Keratinocyte (primary cell): ENCODE results near the gene TUSC2. TPM values are rescaled to one million over a fixed set of nuclear protein-coding genes. Genes with fewer than 3 reads are reported as not detected.

Source experiments
- DNase-seq: peaks from one replicate; pipeline ENCODE4 v3.0.0-alpha.2; 2011; ENCODE audit warnings: low read depth, missing footprints, low spot score
- FAIRE-seq: peaks from 2 replicates; lab custom pipeline; 2011; peaks lifted over from hg19 to GRCh38; lab: Jason Lieb, UNC
- H2AFZ ChIP-seq: 2 replicates; pipeline ENCODE4 v1.6.0; 2012; ENCODE audit warnings: low read length, control low read depth, inconsistent platforms; ENCODE audit not compliant: control insufficient read depth
- H3K27ac ChIP-seq: 2 replicates; pipeline ENCODE4 v1.5.1; 2011; ENCODE audit warnings: low read length; ENCODE audit not compliant: control insufficient read depth, insufficient read depth
- H3K27me3 ChIP-seq: 3 replicates; pipeline ENCODE4 v1.6.0; 2011; ENCODE audit warnings: low read length; ENCODE audit not compliant: control insufficient read depth, insufficient read depth; ENCODE audit errors: extremely low read depth
- H3K36me3 ChIP-seq, 2 experiments: 2 replicates in 1 of 2; 3 replicates in 1 of 2; pipeline ENCODE4 v1.5.1; 2011; ENCODE audit warnings: low read length in 2 of 2, mild to moderate bottlenecking in 1 of 2; ENCODE audit not compliant: control insufficient read depth in 2 of 2, insufficient read depth in 2 of 2; ENCODE audit errors: extremely low read depth in 1 of 2
- H3K4me1 ChIP-seq: 3 replicates; pipeline ENCODE4 v1.5.1; 2011; ENCODE audit warnings: low read length; ENCODE audit not compliant: control insufficient read depth, insufficient read depth; ENCODE audit errors: extremely low read depth
- H3K4me2 ChIP-seq: 3 replicates; pipeline ENCODE4 v1.6.0; 2011; ENCODE audit warnings: low read depth, low read length; ENCODE audit not compliant: control insufficient read depth, insufficient read depth; ENCODE audit errors: extremely low read depth
- H3K4me3 ChIP-seq, 3 experiments: fragments of 200-600 bp in 1 of 3; sonication (generic) in 1 of 3; 2 replicates in 2 of 3; 3 replicates in 1 of 3; pipeline ENCODE4 v1.5.1; 2011 to 2016; ENCODE audit warnings: low read length in 3 of 3, mild to moderate bottlenecking in 3 of 3, control low read depth in 2 of 3, inconsistent platforms in 1 of 3, low read depth in 1 of 3, mixed read lengths in 1 of 3, mixed run types in 1 of 3, moderate library complexity in 1 of 3; ENCODE audit not compliant: control insufficient read depth in 2 of 3, insufficient read depth in 2 of 3; ENCODE audit errors: extremely low read depth in 1 of 3
- H3K79me2 ChIP-seq: 2 replicates; pipeline ENCODE4 v1.6.0; 2012; ENCODE audit warnings: low read length; ENCODE audit not compliant: control insufficient read depth, insufficient read depth
- H3K9ac ChIP-seq: 3 replicates; pipeline ENCODE4 v1.6.0; 2011; ENCODE audit warnings: low read length; ENCODE audit not compliant: control insufficient read depth, insufficient read depth; ENCODE audit errors: extremely low read depth
- H3K9me1 ChIP-seq: 3 replicates; pipeline ENCODE4 v1.6.0; 2011; ENCODE audit warnings: low read length; ENCODE audit not compliant: control insufficient read depth, insufficient read depth; ENCODE audit errors: extremely low read depth
- H3K9me3 ChIP-seq: 2 replicates; pipeline ENCODE4 v1.5.1; 2012; ENCODE audit warnings: low read depth, low read length; ENCODE audit not compliant: control insufficient read depth
- H4K20me1 ChIP-seq: 3 replicates; pipeline ENCODE4 v1.6.0; 2011; ENCODE audit warnings: low read length; ENCODE audit not compliant: control insufficient read depth, insufficient read depth; ENCODE audit errors: extremely low read depth
- EZH2 ChIP-seq: IDR thresholded peaks from one replicate; pipeline ENCODE4 v1.6.1; 2012; ENCODE audit warnings: inconsistent platforms, mild to moderate bottlenecking, low read length, moderate library complexity
- dilution Hi-C: fragments of 300-500 bp; cut with MboI; formaldehyde crosslinking; loops from one replicate; pipeline ENCODE4 v1.7.0; 2020; ENCODE audit warnings: low sequenced_read_pairs; ENCODE audit not compliant: extremely low pct_ligation_motif_present
- polyA plus RNA-seq, 5 experiments: library from polyadenylated mRNA; depleted of rRNA in 3 of 5; stranded (reverse) in 3 of 5; stranded (forward) in 1 of 5; unstranded in 1 of 5; fragments of >200 nt; gene quantifications; 1 replicate in 1 of 5; 2 replicates in 3 of 5; 3 replicates in 1 of 5; pipeline versions ENCODE4 v1.2.1 to v1.2.3, GENCODE V29; 2011 to 2012; ENCODE audit warnings: missing spikeins in 2 of 5, low read depth in 1 of 5, low replicate concordance in 1 of 5
- TF ChIP-seq, protein P1 (sequence below), 3 experiments: IDR thresholded peaks in 1 of 3; conservative IDR thresholded peaks in 1 of 3; optimal IDR thresholded peaks in 1 of 3; 2 replicates in 2 of 3; 3 replicates in 1 of 3; pipeline versions ENCODE3 to v1.5.1; 2011; ENCODE audit warnings: low read length in 3 of 3, mild to moderate bottlenecking in 3 of 3, moderate library complexity in 2 of 3, control low read depth in 1 of 3, inconsistent platforms in 1 of 3; ENCODE audit not compliant: insufficient read depth in 2 of 3; ENCODE audit errors: extremely low read depth in 1 of 3

TUSC2 gene
- polyA plus RNA-seq, 1 donor (not counting 4 experiments of a cell fraction or from before 2014, with no cell fraction given), result 30.5 TPM

DNA sequence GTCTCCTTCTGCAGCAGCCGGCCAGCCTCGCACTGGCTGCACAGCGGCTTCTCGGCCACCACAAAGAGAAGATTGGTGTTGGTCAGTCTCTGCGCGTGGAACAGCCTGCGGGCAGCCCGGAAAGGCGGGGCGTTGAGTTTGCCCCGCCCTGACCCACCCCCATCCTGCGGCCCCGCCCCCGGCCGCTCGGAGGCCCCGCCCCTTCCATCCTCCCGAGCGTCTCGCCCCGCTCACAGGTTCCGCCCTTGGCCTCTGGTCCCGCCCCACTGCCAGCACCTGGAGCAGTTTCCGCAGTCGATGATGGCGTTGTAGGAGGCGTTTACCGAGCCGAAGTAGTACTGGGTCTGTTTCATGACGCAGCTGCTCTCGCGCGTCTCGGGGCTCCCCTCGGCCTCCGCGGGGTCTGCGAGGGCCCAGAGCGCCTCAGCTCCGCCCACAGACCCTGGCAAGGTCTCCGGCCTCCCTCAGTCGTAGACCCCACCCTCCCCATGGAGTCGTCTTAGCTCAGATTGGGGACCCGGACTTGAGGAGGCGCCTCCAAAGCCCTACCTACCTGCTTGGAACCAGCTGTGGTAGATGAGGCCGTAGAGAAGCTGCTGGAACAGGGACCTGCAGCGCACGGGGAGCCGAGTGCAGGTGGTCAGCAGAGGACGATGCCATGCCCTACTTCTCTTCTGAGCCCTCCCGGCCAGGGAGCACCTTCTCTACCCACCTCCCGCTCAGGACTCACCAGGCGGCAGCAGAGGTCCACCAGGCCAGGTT, 37.2 kb upstream of the TUSC2 start:
- Histone ChIP-seq H4K20me1 (no peaks in the 10 kb centered on the region), H3K9ac (peak overlapping the region; percentile 69), H3K4me1 (peaks cover 12% of the 10 kb centered on the region), H3K36me3 (no peaks in the 10 kb centered on the region), H3K9me3 (no peaks in the 10 kb centered on the region), H3K27me3 (peaks cover 4% of the 10 kb centered on the region), H3K27ac (no peak overlapping the region), H3K79me2 (no peaks in the 10 kb centered on the region), H3K4me3 (peak overlapping the region; percentile 49 to 80 (median 80)), H2AFZ (peak overlapping the region; percentile 97), H3K9me1 (no peaks in the 10 kb centered on the region), H3K4me2 (peak overlapping the region; percentile 95)
- FAIRE-seq (peak; percentile 87), DNase-seq (peak; percentile 81)
- dilution Hi-C loops, result no loop called here
- TF ChIP-seq, protein P1, sequence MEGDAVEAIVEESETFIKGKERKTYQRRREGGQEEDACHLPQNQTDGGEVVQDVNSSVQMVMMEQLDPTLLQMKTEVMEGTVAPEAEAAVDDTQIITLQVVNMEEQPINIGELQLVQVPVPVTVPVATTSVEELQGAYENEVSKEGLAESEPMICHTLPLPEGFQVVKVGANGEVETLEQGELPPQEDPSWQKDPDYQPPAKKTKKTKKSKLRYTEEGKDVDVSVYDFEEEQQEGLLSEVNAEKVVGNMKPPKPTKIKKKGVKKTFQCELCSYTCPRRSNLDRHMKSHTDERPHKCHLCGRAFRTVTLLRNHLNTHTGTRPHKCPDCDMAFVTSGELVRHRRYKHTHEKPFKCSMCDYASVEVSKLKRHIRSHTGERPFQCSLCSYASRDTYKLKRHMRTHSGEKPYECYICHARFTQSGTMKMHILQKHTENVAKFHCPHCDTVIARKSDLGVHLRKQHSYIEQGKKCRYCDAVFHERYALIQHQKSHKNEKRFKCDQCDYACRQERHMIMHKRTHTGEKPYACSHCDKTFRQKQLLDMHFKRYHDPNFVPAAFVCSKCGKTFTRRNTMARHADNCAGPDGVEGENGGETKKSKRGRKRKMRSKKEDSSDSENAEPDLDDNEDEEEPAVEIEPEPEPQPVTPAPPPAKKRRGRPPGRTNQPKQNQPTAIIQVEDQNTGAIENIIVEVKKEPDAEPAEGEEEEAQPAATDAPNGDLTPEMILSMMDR (optimal IDR thresholded peaks at IDR 0.05 in 1 of 3, IDR thresholded peaks at IDR 0.05 in 1 of 3, conservative IDR thresholded peaks at IDR 0.05 in 1 of 3; ENCODE audit: extremely low read depth in 1 of 3, insufficient read depth in 2 of 3, low read length in 3 of 3), result peak in 1 of 3 experiments; percentile 28
- TF ChIP-seq EZH2, result no peak

DNA sequence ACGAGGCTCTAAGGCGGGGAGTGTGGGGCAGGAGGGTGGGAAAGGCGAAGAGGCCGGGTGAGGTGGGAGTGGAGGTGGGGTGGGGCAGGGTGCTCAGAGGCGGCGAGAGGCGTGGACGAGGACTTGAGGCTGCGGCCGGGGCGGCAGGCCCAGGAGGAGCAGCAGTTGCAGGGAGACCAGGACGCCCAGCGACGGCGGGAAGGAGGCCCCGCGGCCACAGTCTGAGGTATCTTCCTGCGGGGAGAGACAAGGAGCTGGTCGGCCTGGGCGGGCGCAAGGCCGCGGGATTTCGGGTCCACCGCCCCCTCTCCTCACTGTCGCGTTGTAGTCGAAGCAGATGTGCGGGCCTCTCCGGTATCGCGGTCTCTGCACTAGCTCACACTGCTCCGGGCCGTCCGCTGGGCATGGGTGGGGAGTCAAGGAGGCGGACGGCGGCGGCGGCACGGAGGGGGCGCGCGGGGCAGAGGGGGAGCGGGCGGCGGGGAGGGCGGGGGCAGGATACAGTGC, 36.6 kb upstream of the TUSC2 start:
- H3K9ac ChIP-seq, result no peak overlapping the region
- no peaks in the 10 kb centered on the region for H4K20me1 ChIP-seq
- FAIRE-seq, result no peak
- peaks cover 12% of the 10 kb centered on the region for H3K4me1 ChIP-seq
- H3K27me3 ChIP-seq, result peaks cover 4% of the 10 kb centered on the region
- H3K4me3 ChIP-seq, result peak overlapping the region in 2 of 3 experiments; percentile 49 to 52
- dilution Hi-C loops, result no loop called here
- H3K9me1 ChIP-seq, result no peaks in the 10 kb centered on the region
- no peaks in the 10 kb centered on the region for H3K36me3 ChIP-seq
- DNase-seq, result no peak
- H2AFZ ChIP-seq, result peak overlapping the region; percentile 65
- no peaks in the 10 kb centered on the region for H3K9me3 ChIP-seq
- peak overlapping the region; percentile 66 for H3K4me2 ChIP-seq
- no peak for TF ChIP-seq EZH2
- TF ChIP-seq, protein P1 (optimal IDR thresholded peaks at IDR 0.05 in 1 of 3, IDR thresholded peaks at IDR 0.05 in 1 of 3, conservative IDR thresholded peaks at IDR 0.05 in 1 of 3; ENCODE audit: extremely low read depth in 1 of 3, insufficient read depth in 2 of 3, low read length in 3 of 3), result no peak
- H3K79me2 ChIP-seq, result no peaks in the 10 kb centered on the region
- H3K27ac ChIP-seq, result no peak overlapping the region
